GM12801 (cell line): ENCODE measurements around the gene ZNF32.

Experiments used
- CTCF ChIP-seq: IDR thresholded peaks from one replicate; pipeline ENCODE4 v1.5.1; 2011; ENCODE audit warnings: control low read depth; ENCODE audit not compliant: insufficient read length; ENCODE audit errors: extremely low read depth

ZNF32 gene

DNA sequence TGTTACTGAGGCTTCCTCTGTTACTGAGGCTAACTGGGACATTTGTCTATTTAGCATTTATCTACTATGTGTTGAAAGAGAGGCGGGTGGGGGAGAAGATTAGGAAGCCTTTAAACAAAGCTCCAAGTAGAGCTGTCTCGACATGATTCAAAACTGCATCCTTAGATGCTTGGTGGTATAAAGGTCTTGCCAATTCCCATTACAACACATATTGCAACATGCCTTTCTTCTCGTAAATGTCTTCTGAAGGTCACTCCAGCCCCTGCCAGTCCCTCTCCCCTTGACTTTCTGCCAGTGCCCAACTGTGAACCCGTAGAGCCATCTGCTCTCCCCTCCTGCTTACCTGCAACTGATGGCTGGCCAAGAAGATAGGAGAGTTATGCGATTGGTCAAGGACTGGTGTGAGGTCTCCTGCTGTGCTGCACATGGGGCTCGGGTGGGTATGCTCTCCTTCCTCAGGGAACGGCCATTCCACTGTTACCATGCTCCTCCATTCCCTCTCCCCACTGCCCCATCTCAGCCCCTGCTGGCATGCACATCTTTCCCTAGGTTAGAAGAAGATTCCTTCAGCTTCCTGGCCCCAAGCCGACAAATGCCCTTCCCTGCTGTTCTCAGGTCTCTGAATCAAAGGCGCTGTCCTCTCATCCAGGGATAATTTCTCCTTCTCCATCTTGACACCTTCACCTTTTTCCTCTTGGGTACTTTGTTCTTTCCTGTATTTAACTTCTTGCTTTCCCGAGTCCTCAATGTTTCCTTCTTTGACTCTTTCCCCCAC lies 43.6 kb upstream of the ZNF32 start:
- no peak for TF ChIP-seq CTCF

- no peak for TF ChIP-seq CTCF
Observed at GRCh38 chr10:43691485-43691884, 42.8 kb upstream of the ZNF32 start.

- TF ChIP-seq CTCF: no peak
Observed at GRCh38 chr10:43689955-43690771, 41.5 kb upstream of the ZNF32 start.

GRCh38 chr10:43689618-43689954 lies 40.9 kb upstream of the ZNF32 start:
- no peak for TF ChIP-seq CTCF

DNA sequence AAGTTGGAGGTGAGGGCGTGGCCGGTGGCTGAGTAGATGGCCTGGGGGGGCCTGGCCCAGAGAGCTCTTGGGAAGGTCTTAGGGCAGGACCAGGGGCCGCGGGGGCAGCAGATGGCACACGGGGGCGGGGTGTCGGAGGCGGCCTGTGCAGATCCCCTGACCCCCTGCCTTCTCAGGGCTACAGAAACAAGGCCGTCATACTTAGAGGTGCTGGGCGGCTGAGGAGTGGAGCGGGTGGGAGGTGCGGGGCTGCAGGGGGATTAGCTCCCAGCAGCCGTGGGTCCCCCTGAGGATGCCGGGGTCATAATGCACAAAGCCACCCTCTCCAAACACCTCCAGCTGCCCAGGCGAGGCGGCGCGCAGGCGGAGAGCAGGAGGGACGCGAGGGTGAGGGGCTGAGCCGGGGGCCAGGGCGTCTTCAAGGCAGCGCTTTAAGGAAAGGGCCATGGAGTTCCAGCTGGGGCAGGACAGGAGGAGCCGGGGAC lies 40.4 kb upstream of the ZNF32 start:
- no peak for TF ChIP-seq CTCF

DNA sequence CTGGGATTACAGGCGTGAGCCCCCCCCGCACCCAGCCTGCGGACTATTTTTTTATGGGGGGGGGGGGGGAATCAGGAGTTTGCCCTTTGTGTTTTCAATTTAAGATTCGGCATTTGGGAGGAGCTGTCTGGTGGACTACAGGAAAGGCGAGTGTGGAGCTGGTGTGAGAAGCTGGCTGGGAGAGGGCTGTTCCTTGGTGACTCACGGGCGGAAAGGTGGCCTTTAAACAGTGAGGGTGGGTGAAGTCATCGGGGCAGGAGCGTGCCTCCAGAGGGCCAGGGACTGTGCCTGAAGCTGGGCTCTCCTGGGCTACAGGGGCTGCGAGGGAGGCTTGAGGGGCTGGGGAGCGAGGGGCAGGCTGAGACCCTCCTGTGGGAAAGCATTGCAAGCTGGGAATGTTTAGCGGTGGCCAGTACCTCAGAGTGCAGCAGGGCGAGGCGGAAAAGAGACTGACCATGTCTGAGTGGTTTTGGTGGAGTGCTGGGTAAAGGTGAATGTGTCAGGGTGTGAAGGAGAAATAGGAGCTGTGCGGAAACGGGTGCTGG lies 39.7 kb upstream of the ZNF32 start:
- no peak for TF ChIP-seq CTCF

DNA sequence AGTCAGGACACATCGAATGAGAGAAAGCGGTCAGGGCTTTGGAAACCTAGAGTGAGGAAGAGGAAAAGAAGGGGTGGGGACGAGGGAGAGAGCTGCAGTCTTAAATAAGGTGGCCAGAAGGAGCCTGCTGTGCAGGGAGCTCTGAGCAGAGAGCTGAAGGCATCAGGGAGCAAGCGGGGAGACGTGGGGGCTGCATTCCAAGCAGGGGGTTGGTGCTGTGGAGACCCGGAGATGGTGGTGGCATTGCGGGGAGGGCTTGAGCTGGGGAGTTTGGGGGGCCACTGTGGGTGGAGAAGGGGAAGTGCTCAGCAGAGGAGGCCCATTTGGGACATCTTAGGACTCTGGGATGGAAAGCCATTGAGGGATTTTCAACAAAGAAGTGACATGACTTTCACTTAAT lies 38.7 kb upstream of the ZNF32 start:
- no peak for TF ChIP-seq CTCF
